Neural cell (in vitro differentiated cells): ENCODE data around the gene PNPLA7. TPM values are rescaled to one million over a fixed set of nuclear protein-coding genes. Genes with fewer than 3 reads are reported as not detected.
"Not testable (repeated sequence)": the region's sequence is repeated elsewhere in the genome, so short reads cannot be mapped to it uniquely, and the experiment has no call there.

Experiments
- H2AFZ ChIP-seq: fragments of 200-600, 300-800 bp; sonication (generic), shearing (Covaris generic); 2 replicates; pipeline ENCODE4 v1.6.0; 2014; ENCODE audit warnings: low read depth, mild to moderate bottlenecking, antibody characterized with exemption, low read length, moderate library complexity
- H3F3A ChIP-seq: fragments of 200-600 bp; shearing (Covaris generic); 2 replicates; pipeline ENCODE4 v1.6.1; 2016; ENCODE audit warnings: mild to moderate bottlenecking, moderate library complexity, mixed read lengths, antibody characterized with exemption, low read length; ENCODE audit not compliant: insufficient read depth, poor library complexity, severe bottlenecking
- H3K27ac ChIP-seq: fragments of 200-600, 300-800 bp; sonication (generic), shearing (Covaris generic); 2 replicates; pipeline ENCODE4 v1.5.1; 2014; ENCODE audit warnings: mild to moderate bottlenecking, low read length, moderate library complexity
- H3K27me3 ChIP-seq: fragments of 300-800, 200-600 bp; sonication (generic), shearing (Covaris generic); 2 replicates; pipeline ENCODE4 v1.6.0; 2014; ENCODE audit warnings: mild to moderate bottlenecking, low read depth, low read length, moderate library complexity; ENCODE audit not compliant: insufficient read depth
- H3K36me3 ChIP-seq: fragments of 300-800, 200-600 bp; sonication (generic), shearing (Covaris generic); 2 replicates; pipeline ENCODE4 v1.5.1; 2014; ENCODE audit warnings: mild to moderate bottlenecking, antibody characterized with exemption, low read length, moderate library complexity; ENCODE audit not compliant: insufficient read depth
- H3K4me2 ChIP-seq: fragments of 300-800, 200-600 bp; sonication (generic), shearing (Covaris generic); 2 replicates; pipeline ENCODE4 v1.6.0; 2014; ENCODE audit warnings: mild to moderate bottlenecking, low read length
- H3K4me3 ChIP-seq: fragments of 300-800, 200-600 bp; sonication (generic), shearing (Covaris generic); 2 replicates; pipeline ENCODE4 v1.5.1; 2014; ENCODE audit warnings: mild to moderate bottlenecking, low read length, moderate library complexity
- H3K79me2 ChIP-seq: fragments of 200-600 bp; shearing (Covaris generic); replicated peaks from 2 replicates; pipeline ENCODE4 v1.6.0; 2014; ENCODE audit warnings: mild to moderate bottlenecking, low read length, moderate library complexity; ENCODE audit not compliant: insufficient read depth
- H3K9ac ChIP-seq: fragments of 300-800, 200-600 bp; sonication (generic), shearing (Covaris generic); 2 replicates; pipeline ENCODE4 v1.6.1; 2016; ENCODE audit warnings: mild to moderate bottlenecking, low read length, mixed read lengths
- H3K9me2 ChIP-seq: fragments of 200-600 bp; shearing (Covaris generic); 2 replicates; pipeline ENCODE4 v1.6.1; 2016; ENCODE audit warnings: mild to moderate bottlenecking, low read length, mixed read lengths; ENCODE audit not compliant: insufficient read depth
- H3K9me3 ChIP-seq: fragments of 200-600, 300-800 bp; sonication (generic), shearing (Covaris generic); 2 replicates; pipeline ENCODE4 v1.6.1; 2016; ENCODE audit warnings: mild to moderate bottlenecking, mixed run types, low read length, moderate library complexity, mixed read lengths
- H4K20me1 ChIP-seq: fragments of 200-600 bp; shearing (Covaris generic); 2 replicates; pipeline ENCODE4 v1.6.1; 2016; ENCODE audit warnings: mild to moderate bottlenecking, mixed run types; ENCODE audit not compliant: insufficient read depth
- CTCF ChIP-seq: fragments of 450-650 bp; IDR thresholded peaks from 2 replicates; pipeline ENCODE4 v1.5.1; 2014; ENCODE audit warnings: antibody characterized with exemption, mild to moderate bottlenecking, moderate library complexity; ENCODE audit not compliant: poor library complexity, severe bottlenecking
- EP300 ChIP-seq: fragments of 450-650 bp; conservative IDR thresholded peaks from 2 replicates; pipeline ENCODE4 v1.6.1; 2014; ENCODE audit warnings: antibody characterized with exemption, mild to moderate bottlenecking, moderate library complexity; ENCODE audit not compliant: poor library complexity, severe bottlenecking
- EZH2 ChIP-seq: fragments of 200-600, 300-800 bp; shearing (Covaris generic), sonication (generic); IDR thresholded peaks from 2 replicates; pipeline ENCODE4 v1.6.1; 2014; ENCODE audit warnings: antibody characterized with exemption, low read length, borderline replicate concordance, mild to moderate bottlenecking; ENCODE audit not compliant: insufficient read depth, poor library complexity, severe bottlenecking
- MXI1 ChIP-seq: fragments of 450-650 bp; conservative IDR thresholded peaks from 2 replicates; pipeline ENCODE4 v1.6.1; 2014; ENCODE audit warnings: antibody characterized with exemption, mild to moderate bottlenecking; ENCODE audit not compliant: poor library complexity, severe bottlenecking
- POLR2AphosphoS5 ChIP-seq: IDR thresholded peaks from 2 replicates; pipeline ENCODE4 v1.6.1; 2012
- RAD21 ChIP-seq: fragments of 450-650 bp; conservative IDR thresholded peaks from 2 replicates; pipeline ENCODE4 v1.6.1; 2014; ENCODE audit warnings: antibody characterized with exemption, mild to moderate bottlenecking, moderate library complexity
- SMC3 ChIP-seq: fragments of 450-650 bp; conservative IDR thresholded peaks from 2 replicates; pipeline ENCODE4 v1.6.1; 2014; ENCODE audit warnings: antibody characterized with exemption, mild to moderate bottlenecking, moderate library complexity; ENCODE audit not compliant: poor library complexity
- TAF1 ChIP-seq: IDR thresholded peaks from 2 replicates; pipeline ENCODE4 v1.6.1; 2012; ENCODE audit warnings: low read depth
- polyA plus RNA-seq: library from polyadenylated mRNA; depleted of rRNA; stranded (reverse); fragments of >200 nt; gene quantifications from 2 replicates; pipeline ENCODE4 v1.2.3, GENCODE V29; 2014
- TF ChIP-seq, protein P1 (sequence below): IDR thresholded peaks from 2 replicates; pipeline ENCODE4 v1.6.1; 2012; ENCODE audit warnings: borderline replicate concordance

PNPLA7 gene
- polyA plus RNA-seq, 1 donor from 2014 or later, result 0.72 TPM

DNA sequence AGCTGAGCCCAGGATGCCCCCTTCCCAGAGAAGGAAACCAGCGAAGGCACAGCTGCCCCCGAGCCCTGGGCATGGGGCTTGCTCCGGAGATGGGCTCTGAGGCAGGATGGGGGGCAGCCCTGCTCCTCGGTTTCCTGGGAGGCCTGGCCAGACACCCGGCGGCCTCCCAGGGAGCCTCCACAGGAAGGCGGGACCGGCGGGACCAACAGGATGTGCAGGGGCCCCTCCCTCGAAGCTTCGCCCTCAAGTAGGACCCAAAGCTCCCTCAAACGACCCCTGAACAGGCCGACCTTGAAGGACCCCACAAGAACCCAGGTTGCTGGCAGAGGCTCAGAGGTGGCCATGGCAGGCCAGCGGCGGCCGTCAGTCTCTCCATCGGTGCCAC, 138.9 kb downstream of the PNPLA7 start:
- H3F3A ChIP-seq, result no peaks in the 10 kb centered on the region
- no peak overlapping the region for H3K9ac ChIP-seq
- H4K20me1 ChIP-seq, result no peaks in the 10 kb centered on the region
- no peaks in the 10 kb centered on the region for H3K27me3 ChIP-seq
- H3K36me3 ChIP-seq, result no peaks in the 10 kb centered on the region
- no peaks in the 10 kb centered on the region for H3K79me2 ChIP-seq
- H3K9me3 ChIP-seq, result no peaks in the 10 kb centered on the region
- no peak overlapping the region for H3K4me2 ChIP-seq
- TF ChIP-seq, protein P1, sequence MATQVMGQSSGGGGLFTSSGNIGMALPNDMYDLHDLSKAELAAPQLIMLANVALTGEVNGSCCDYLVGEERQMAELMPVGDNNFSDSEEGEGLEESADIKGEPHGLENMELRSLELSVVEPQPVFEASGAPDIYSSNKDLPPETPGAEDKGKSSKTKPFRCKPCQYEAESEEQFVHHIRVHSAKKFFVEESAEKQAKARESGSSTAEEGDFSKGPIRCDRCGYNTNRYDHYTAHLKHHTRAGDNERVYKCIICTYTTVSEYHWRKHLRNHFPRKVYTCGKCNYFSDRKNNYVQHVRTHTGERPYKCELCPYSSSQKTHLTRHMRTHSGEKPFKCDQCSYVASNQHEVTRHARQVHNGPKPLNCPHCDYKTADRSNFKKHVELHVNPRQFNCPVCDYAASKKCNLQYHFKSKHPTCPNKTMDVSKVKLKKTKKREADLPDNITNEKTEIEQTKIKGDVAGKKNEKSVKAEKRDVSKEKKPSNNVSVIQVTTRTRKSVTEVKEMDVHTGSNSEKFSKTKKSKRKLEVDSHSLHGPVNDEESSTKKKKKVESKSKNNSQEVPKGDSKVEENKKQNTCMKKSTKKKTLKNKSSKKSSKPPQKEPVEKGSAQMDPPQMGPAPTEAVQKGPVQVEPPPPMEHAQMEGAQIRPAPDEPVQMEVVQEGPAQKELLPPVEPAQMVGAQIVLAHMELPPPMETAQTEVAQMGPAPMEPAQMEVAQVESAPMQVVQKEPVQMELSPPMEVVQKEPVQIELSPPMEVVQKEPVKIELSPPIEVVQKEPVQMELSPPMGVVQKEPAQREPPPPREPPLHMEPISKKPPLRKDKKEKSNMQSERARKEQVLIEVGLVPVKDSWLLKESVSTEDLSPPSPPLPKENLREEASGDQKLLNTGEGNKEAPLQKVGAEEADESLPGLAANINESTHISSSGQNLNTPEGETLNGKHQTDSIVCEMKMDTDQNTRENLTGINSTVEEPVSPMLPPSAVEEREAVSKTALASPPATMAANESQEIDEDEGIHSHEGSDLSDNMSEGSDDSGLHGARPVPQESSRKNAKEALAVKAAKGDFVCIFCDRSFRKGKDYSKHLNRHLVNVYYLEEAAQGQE, result no peak
- no peak for TF ChIP-seq CTCF
- no peak for TF ChIP-seq RAD21
- no peak for TF ChIP-seq EZH2
- no peak overlapping the region for H2AFZ ChIP-seq
- H3K9me2 ChIP-seq, result no peaks in the 10 kb centered on the region
- H3K27ac ChIP-seq, result no peak overlapping the region
- H3K4me3 ChIP-seq, result no peak overlapping the region

GRCh38 chr9:137410891-137411249, 139.3 kb downstream of the PNPLA7 start:
- H3K27ac ChIP-seq, result no peak overlapping the region
- no peak overlapping the region for H3K4me3 ChIP-seq
- H3K9me3 ChIP-seq, result no peaks in the 10 kb centered on the region
- no peak overlapping the region for H2AFZ ChIP-seq
- H3K79me2 ChIP-seq, result no peaks in the 10 kb centered on the region
- H3K9me2 ChIP-seq, result no peaks in the 10 kb centered on the region
- H3K4me2 ChIP-seq, result no peak overlapping the region
- no peaks in the 10 kb centered on the region for H3F3A ChIP-seq
- no peak overlapping the region for H3K9ac ChIP-seq
- no peaks in the 10 kb centered on the region for H3K27me3 ChIP-seq
- H4K20me1 ChIP-seq, result no peaks in the 10 kb centered on the region
- H3K36me3 ChIP-seq, result no peaks in the 10 kb centered on the region
- TF ChIP-seq, protein P1, result no peak
- TF ChIP-seq RAD21 (no peak), TAF1 (no peak), POLR2AphosphoS5 (no peak), EZH2 (no peak), SMC3 (no peak), CTCF (no peak), MXI1 (no peak), EP300 (no peak)

- H3K9ac ChIP-seq, H3K27ac ChIP-seq, H3K36me3 ChIP-seq, H4K20me1 ChIP-seq, H3K9me2 ChIP-seq, H3K9me3 ChIP-seq, H3K27me3 ChIP-seq, H3K79me2 ChIP-seq, H2AFZ ChIP-seq, H3K4me2 ChIP-seq, H3K4me3 ChIP-seq, H3F3A ChIP-seq: not testable (repeated sequence)
Measured at GRCh38 chr9:137410236-137410890, 139.8 kb downstream of the PNPLA7 start.
